Activated B cell treated with CpG ODN at 0.5 μM for 24 hours (primary cell): ENCODE results near the gene SLC16A2. TPM values are rescaled to one million over a fixed set of nuclear protein-coding genes. Genes with fewer than 3 reads are reported as not detected.

Experiments
- ATAC-seq: fragments of 200-7000 bp; cut with Tn5 transposase; one replicate; pipeline ENCODE4 v1.10.0; 2021; ENCODE audit warnings: low read depth, mild to moderate bottlenecking, moderate library complexity
- CTCF ChIA-PET: fragments of 350-600 bp; sonication (Branson Sonifier 250); formaldehyde crosslinking; loops from one replicate; lab custom pipeline; 2021; ENCODE audit warnings: antibody characterized with exemption; lab: Charles Lee
- POLR2A ChIA-PET: fragments of 350-600 bp; sonication (Branson Sonifier 250); formaldehyde crosslinking; loops from one replicate; lab custom pipeline; 2021; ENCODE audit warnings: antibody characterized with exemption; lab: Charles Lee
- DNase-seq: peaks from one replicate; pipeline ENCODE4 v3.0.0; 2022
- H3K27ac Mint-ChIP-seq: one replicate; pipeline ENCODE4 v1.8.0; 2020; ENCODE audit warnings: mixed read lengths
- H3K27me3 Mint-ChIP-seq: one replicate; pipeline ENCODE4 v1.8.0; 2021; ENCODE audit warnings: mixed read lengths
- H3K36me3 Mint-ChIP-seq: one replicate; pipeline ENCODE4 v1.8.0; 2021; ENCODE audit warnings: low read depth, mixed read lengths
- H3K4me1 Mint-ChIP-seq: one replicate; pipeline ENCODE4 v1.8.0; 2021; ENCODE audit warnings: mixed read lengths
- H3K4me3 Mint-ChIP-seq: one replicate; pipeline ENCODE4 v1.8.0; 2020; ENCODE audit warnings: mild to moderate bottlenecking, mixed read lengths
- H3K9me3 Mint-ChIP-seq: one replicate; pipeline ENCODE4 v1.8.0; 2020; ENCODE audit warnings: mixed read lengths
- CTCF ChIP-seq: fragments of 200-600 bp; IDR thresholded peaks from one replicate; pipeline ENCODE4 v1.8.0; 2022; ENCODE audit warnings: antibody characterized with exemption, mild to moderate bottlenecking
- intact Hi-C: fragments of 100-400 bp; cut with micrococcal nuclease; formaldehyde crosslinking; loops from one replicate; pipeline ENCODE4 v1.15.1; 2024
- total RNA-seq: library from RNA; stranded (reverse); gene quantifications from 2 replicates; pipeline ENCODE4 v1.2.3, GENCODE V29; 2022

The SLC16A2 gene
- total RNA-seq, 1 donor from 2014 or later: not detected

- TF ChIP-seq CTCF: no peak
- no peak overlapping the region for H3K4me3 Mint-ChIP-seq
- ATAC-seq: no peak
- no peaks in the 10 kb centered on the region for H3K36me3 Mint-ChIP-seq
- DNase-seq: no peak
- ChIA-PET CTCF (interaction anchor here (1.3 kb wide), 1 partner anchor 34 kb away, joined by 5 read pairs; no protein-coding TSS in a partner anchor), POLR2A (no interaction called here)
- peaks cover 3% of the 10 kb centered on the region for H3K4me1 Mint-ChIP-seq
- no peaks in the 10 kb centered on the region for H3K27me3 Mint-ChIP-seq
- intact Hi-C loops: no loop called here
- H3K27ac Mint-ChIP-seq: no peak overlapping the region
- H3K9me3 Mint-ChIP-seq: no peaks in the 10 kb centered on the region
Observed at GRCh38 chrX:74527350-74527749, 106.1 kb downstream of the SLC16A2 start.

- H3K27ac Mint-ChIP-seq: no peak overlapping the region
Observed at GRCh38 chrX:74529311-74529710, 108.0 kb downstream of the SLC16A2 start.

GRCh38 chrX:74531081-74531480 is 109.8 kb downstream of the SLC16A2 start:
- Mint-ChIP-seq H3K27me3 (no peaks in the 10 kb centered on the region), H3K4me1 (peaks cover 13% of the 10 kb centered on the region), H3K4me3 (no peak overlapping the region), H3K36me3 (no peaks in the 10 kb centered on the region), H3K9me3 (no peaks in the 10 kb centered on the region), H3K27ac (no peak overlapping the region)
- ATAC-seq (no peak), DNase-seq (no peak)
- TF ChIP-seq CTCF: no peak
- CTCF ChIA-PET: interaction anchor here (0.8 kb wide), 1 partner anchor 38 kb away, joined by 5 read pairs; no protein-coding TSS in a partner anchor
- POLR2A ChIA-PET: no interaction called here
- intact Hi-C loops: no loop called here

More at GRCh38 chrX:74529311-74529710, 108.0 kb downstream of the SLC16A2 start:
- intact Hi-C loops: no loop called here
- DNase-seq (no peak), ATAC-seq (no peak)
- Mint-ChIP-seq H3K4me3 (no peak overlapping the region), H3K36me3 (no peaks in the 10 kb centered on the region), H3K27me3 (no peaks in the 10 kb centered on the region), H3K4me1 (peaks cover 3% of the 10 kb centered on the region), H3K9me3 (no peaks in the 10 kb centered on the region)
- ChIA-PET CTCF (no interaction called here), POLR2A (no interaction called here)
- no peak for TF ChIP-seq CTCF

- Mint-ChIP-seq H3K4me1 (peaks cover 13% of the 10 kb centered on the region), H3K36me3 (no peaks in the 10 kb centered on the region), H3K4me3 (no peak overlapping the region), H3K9me3 (no peaks in the 10 kb centered on the region), H3K27ac (no peak overlapping the region), H3K27me3 (no peaks in the 10 kb centered on the region)
- ATAC-seq (no peak), DNase-seq (no peak)
- TF ChIP-seq CTCF: no peak
- intact Hi-C loops: loop anchor here (1.0 to 5.0 kb wide), 4 partner anchors 28 to 242 kb away; partner anchors contain the start of gene SLC16A2
- ChIA-PET POLR2A (interaction anchor here (0.9 to 1.0 kb wide), 2 partner anchors 14 to 80 kb away, joined by 3 to 4 read pairs; partner anchors contain the start of gene RLIM), CTCF (interaction anchor here (0.8 to 3.5 kb wide), 6 partner anchors 10 to 151 kb away, joined by 3 to 31 read pairs (median 3); no protein-coding TSS in a partner anchor)
Observed at GRCh38 chrX:74534569-74535038, 113.3 kb downstream of the SLC16A2 start.

GRCh38 chrX:74535086-74535407 is 113.8 kb downstream of the SLC16A2 start:
- H3K4me3 Mint-ChIP-seq: no peak overlapping the region
- intact Hi-C loops: loop anchor here (1.0 to 5.0 kb wide), 4 partner anchors 29 to 243 kb away; partner anchors contain the start of gene SLC16A2
- no peaks in the 10 kb centered on the region for H3K36me3 Mint-ChIP-seq
- ChIA-PET CTCF (interaction anchor here (0.8 to 3.5 kb wide), 5 partner anchors 10 to 45 kb away, joined by 3 to 31 read pairs (median 3); no protein-coding TSS in a partner anchor), POLR2A (interaction anchor here (0.9 to 1.0 kb wide), 2 partner anchors 15 to 80 kb away, joined by 3 to 4 read pairs; partner anchors contain the start of gene RLIM)
- no peak overlapping the region for H3K27ac Mint-ChIP-seq
- TF ChIP-seq CTCF: no peak
- H3K27me3 Mint-ChIP-seq: no peaks in the 10 kb centered on the region
- H3K4me1 Mint-ChIP-seq: peaks cover 13% of the 10 kb centered on the region
- DNase-seq (no peak), ATAC-seq (no peak)
- H3K9me3 Mint-ChIP-seq: no peaks in the 10 kb centered on the region
